Measurements from ENCODE around the gene ZNF70.
"Not testable (repeated sequence)": the region's sequence is repeated elsewhere in the genome, so short reads cannot be mapped to it uniquely, and the experiment has no call there.

Gene ZNF70

DNA sequence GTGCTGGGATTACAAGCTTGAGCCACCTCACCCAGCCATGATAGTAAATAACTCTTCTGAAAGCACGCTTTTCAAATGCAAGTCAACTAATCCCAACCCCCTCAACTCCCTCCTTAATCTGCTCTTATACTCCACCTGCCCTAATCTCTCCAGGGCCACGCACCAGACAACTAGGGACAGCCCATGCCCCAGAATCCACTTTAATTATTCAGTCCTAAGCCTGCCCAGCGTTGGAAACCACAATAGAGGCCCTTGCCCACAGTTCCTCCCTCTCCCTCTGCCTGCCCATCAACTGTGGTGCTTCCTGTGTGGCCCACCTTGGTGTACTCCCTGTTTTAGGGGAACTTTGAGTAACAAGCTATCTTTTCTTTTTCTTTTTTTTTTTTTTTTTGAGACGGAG, 6.0 kb upstream of the ZNF70 start:
- DNase-seq: no peak

GRCh38 chr22:23755711-23756110, 4.8 kb upstream of the ZNF70 start:
- DNase-seq: no peak

DNA sequence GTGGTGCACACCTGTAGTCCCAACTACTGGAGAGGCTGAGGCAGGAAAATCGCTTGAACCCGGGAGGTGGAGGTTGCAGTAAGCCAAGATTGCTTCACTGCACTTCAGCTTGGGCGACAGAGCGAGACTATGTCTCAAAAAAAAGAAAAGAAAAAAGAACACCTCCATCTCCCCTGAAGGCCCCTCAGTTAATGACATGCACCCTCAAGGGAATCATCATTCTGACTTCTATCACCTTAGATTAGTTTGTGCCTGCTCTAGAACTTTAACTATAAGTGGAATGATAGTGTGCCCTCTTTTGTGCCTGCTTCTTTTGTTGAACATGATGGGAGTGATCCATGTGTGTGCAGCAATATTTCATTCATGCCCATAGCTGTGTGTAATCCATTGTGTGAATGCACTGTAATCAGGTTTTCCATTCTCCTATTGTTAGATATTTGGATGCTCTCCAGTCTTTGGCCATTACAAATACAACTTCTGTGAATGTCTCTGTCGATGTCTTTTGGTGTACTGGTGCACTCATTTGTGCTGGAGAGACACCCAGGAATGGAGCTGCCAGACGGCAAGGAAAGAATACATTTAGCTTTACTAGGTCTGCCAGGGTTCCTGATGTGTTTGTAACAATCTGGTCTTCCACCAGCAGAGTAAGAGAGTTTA, 4.2 kb upstream of the ZNF70 start:
- DNase-seq: no peak

DNA sequence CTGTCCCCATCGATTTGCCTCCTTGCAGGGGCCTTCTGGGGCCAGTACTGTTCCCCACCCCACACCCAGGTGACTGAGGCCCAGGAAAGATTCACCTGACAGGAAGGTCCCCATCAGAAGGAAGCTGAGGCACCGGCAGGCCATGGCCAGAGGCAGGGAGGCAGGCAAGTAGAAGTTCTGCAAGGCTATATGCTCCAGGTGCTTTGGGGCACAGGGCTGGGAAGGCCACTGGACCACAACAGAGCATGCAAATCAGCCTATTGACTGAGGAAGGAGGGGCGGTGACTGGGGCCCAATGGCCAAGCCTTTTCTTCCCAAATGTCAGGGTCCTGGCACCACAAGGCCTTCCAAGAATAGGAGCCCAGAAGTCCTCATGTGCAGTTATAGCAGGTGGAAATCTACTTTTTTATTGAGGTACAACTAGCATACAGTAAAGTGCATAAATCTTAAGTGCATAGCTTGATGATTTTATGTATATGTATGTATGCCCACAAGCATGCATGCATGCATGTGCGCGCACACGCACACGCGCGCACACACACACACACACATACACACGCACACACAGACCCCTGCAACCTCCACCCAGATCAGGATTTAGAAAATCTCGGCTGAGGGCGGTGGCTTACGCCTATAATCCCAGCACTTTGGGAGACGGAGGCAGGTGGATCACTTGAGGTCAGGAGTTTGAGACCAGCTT, 3.5 kb upstream of the ZNF70 start, which contains the start of gene VPREB3:
Gene VPREB3, minus strand, starts transcription at position 206 of the 700 bp plus-strand sequence. Its CDS starts 62 bp downstream, at position 144.
- no peak for DNase-seq

DNA sequence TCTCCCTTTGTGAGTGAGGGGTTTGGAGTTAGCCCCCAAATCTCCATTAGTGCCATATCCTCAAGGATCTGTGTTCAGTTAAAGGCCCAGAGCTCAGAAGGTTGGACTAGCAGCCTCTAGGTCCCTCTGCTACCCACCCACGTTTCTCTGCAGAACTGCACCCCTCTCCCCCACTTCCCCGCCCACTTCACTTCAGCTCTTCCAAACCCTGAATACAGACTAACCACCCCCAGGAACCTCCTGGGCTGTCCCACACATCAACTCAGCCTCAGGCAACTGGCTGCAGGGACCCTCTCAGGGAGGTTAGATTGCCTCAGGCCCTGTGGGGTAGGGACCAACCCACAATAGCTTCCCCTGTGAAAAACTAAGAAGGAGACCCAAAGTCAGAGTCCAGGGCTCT, 2.5 kb upstream of the ZNF70 start:
- DNase-seq: no peak

GRCh38 chr22:23752750-23753149, 1.8 kb upstream of the ZNF70 start:
- DNase-seq: no peak

DNA sequence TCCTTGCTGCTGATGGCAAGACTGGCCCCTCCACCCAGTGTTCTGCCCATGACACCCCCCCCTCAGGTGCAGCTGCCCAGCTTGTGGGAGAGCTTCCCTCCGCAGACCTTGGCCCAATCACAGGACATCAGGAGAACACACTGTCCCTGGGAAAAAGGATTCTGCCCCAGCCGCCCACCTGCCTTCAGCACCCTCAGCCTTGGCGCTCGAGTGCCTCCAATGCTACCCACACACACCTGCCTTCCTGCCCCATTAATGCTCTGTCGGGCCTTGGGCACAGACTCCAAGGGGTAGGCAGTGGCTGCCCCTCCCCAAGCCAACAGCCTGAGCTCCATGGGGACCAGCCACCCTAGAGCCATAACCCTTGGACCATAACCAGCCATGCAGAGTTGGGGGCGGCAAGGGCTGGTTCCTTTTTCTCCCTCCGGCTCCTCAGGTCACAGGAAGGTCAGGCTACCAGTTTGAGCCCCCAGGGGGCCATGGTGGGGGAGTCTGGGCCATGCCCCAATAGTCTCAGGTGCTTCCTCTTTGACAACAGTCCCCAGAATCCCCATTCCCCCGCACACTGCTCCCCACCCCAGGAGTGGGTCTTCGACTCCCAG, 1.3 kb upstream of the ZNF70 start:
- no peak for DNase-seq

DNA sequence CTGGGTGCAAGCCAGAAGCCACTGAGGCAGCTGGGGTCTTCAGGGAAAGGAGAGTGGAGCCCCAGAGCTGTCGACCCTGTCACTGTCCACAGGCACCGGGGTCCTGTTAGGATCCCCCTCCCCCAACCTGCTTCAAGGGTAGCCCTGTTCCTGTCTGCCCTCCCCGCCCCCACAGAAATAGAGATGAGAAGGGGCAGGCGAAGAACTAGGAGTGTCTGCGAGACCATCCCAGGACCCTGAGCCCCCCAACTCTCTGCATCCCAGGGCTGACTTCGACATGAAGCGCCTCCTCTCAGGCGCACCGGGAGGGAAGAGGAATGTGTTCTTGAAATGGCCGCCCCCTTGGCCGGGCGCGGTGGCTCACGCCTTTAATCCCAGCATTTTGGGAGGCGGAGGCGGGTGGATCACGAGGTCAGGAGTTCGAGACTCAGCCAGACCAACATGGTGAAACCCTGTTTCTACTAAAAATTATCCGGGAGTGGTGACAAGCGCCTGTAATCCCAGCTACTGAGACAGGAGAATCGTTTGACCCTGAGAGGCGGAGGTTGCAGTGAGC, 607 bp upstream of the ZNF70 start:
- DNase-seq: no peak

DNA sequence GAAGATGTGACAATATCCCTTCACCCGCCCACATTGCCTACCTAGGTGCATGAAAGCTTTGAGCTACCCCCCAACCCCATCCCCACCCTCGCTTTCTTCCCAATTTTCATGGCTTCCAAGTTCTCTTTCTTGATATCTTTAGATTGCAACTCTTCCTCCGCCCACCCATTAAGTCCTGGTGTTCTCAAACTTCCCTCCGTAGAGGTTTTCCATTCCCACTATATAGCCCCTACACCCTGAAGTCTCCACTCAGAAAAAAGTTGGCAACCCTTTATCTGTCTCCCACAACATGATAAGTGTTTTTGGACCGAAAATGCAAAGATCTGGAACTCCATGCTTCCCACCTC, 572 bp downstream of the ZNF70 start:
- DNase-seq: no peak

DNA sequence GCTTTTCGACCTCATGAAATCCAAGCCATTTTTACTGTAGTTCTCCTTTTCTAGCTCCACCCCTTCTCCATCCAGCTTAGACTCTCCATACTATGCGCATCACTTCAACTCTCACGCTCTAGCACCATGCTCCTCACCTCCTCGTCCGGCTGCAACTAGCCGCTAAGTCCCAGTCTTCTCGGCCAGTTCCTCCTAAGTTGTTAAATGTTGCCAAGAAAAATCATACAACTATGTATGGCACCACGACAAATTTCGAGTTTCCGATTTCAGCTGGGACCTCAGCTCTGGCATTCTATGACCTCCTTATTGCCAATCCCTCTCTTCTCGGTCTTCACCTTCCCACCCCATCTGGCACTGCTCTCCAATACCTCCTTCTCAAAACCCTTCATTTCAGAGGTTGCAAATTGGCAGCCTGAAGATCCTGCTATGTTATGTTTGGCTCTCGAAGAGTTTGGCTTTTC, 1.0 kb downstream of the ZNF70 start:
- DNase-seq: no peak

DNA sequence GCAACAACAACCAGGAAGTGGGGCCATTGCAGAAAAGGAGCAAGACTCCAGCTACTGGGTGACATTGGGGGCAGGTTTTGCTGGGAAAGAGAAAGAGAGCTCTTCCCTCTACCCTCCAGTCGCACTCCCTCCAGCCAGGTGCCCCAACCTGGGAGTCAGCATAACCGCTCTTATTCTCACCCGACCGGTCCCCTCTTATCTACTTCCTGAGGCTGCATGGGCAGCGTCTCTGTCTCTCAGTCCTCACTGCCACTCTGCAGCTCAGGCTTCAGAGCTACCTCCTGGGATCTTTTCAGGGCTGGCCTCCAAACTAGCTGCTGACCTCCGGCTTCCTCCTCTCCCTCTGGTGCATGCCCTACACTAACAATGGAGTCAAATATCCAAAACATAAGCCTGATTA, 5.1 kb downstream of the ZNF70 start:
- DNase-seq: no peak

GRCh38 chr22:23744485-23744884, 6.4 kb downstream of the ZNF70 start:
- DNase-seq: no peak

- no peak for DNase-seq
Measured at GRCh38 chr22:23744001-23744400, 6.9 kb downstream of the ZNF70 start.

- no peak for DNase-seq
Measured at GRCh38 chr22:23743303-23743705, 7.6 kb downstream of the ZNF70 start.

- DNase-seq: no peak
Measured at GRCh38 chr22:23742505-23743264, 8.2 kb downstream of the ZNF70 start.

GRCh38 chr22:23737696-23738095, 13.2 kb downstream of the ZNF70 start:
- no peak for DNase-seq

GRCh38 chr22:23728108-23728507, 22.8 kb downstream of the ZNF70 start:
- DNase-seq: not testable (repeated sequence)

DNA sequence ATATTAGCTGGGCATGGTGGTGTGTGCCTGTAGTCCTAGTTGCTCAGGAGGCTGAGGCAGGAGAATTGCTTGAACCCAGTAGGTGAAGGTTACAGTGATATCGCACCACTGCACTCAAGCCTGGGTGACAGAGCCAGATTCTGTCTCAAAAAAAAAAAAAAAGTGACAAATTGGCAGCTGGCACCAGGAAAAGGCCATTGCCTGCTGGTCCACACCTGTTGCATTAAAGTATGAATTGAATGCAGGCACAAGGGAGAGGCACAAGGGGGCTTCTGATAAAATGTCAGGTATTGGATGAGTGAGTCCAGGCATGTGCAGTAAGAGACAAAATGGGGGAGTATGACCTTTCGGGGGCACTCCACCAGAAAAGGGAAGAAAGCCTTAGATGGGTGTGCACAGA, 28.2 kb downstream of the ZNF70 start:
- no peak for DNase-seq

GRCh38 chr22:23722160-23722559, 28.8 kb downstream of the ZNF70 start:
- DNase-seq: no peak

DNA sequence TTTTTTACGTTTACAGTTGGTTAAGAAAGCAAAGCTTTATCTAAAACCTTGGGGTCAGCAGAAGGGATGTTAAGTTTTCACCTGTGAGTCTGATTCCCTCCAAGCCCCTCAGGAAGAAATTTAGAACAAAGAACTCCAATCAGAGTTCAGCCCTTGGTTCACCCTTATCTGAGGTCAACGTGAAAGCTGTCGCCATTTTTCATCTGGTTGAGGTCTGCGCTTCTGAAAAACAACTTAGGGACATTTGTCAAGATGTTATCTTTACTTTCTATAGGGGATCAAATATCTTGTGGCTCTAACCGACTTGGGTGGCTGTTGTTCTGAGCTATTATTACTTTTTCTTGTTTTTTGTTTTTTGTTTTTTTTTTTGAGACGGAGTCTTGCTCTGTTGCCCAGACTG, 30.1 kb downstream of the ZNF70 start:
- DNase-seq: no peak

DNA sequence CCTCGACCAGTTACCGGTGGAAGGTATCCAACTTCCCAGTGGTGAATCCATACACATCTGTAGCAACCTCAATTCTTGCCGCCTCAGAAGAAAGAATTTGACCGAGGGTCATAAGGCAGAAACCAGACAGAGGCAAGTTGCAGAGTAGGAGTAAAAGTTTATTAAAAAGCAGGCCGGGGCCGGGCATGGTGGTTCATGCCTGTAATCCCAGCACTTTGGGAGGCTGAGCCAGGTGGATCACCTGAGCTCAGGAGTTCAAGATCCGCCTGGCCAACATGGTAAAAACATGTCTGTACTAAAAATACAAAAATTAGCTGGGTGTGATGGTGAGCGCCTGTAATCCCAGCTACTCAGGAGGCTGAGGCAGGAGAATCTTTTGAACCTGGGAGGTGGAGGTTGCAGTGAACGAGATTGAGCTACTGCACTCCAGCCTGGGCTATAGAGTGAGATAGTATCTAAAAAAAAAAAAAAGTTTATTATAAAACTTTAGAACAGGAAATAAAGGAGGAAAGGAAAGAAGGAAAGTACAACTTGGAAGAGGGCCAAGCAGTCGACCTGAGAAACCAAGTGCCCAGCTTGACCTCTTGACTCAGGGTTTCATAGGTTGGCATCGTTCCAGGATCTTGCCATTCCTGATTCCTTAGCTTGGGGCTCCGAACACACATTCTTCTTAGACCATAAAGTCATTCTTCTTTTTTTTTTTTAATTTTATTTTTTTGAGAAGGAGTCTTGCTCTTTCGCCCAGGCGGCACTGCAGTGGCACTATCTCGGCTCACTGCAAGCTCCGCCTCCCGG, 32.3 kb downstream of the ZNF70 start:
- DNase-seq: no peak

Measured in central memory CD4-positive, alpha-beta T cell (primary cell).